Ovary (tissue), 9 donors: ENCODE results near the gene EXOC1L. TPM values are rescaled to one million over a fixed set of nuclear protein-coding genes. Genes with fewer than 3 reads are reported as not detected.

Experiments used
- DNase-seq, 5 donors: peaks; one replicate each; pipeline ENCODE4 v3.0.0-alpha.2; 2019 to 2020
- H3K27ac ChIP-seq, 2 donors: fragments of 200-600 bp; one replicate each; pipeline versions ENCODE4 v1.5.1 to v1.8.0; 2019 to 2022
- H3K27me3 ChIP-seq: fragments of 200-600 bp; one replicate; pipeline ENCODE4 v1.8.0; 2022
- H3K36me3 ChIP-seq: fragments of 200-600 bp; sonication (generic); one replicate; pipeline ENCODE4 v1.5.1; 2019
- H3K4me1 ChIP-seq: one replicate; pipeline ENCODE4 v1.8.1; 2013; ENCODE audit warnings: mild to moderate bottlenecking, moderate library complexity; ENCODE audit not compliant: insufficient read depth
- H3K4me3 ChIP-seq: fragments of 200-600 bp; sonication (generic); one replicate; pipeline ENCODE4 v1.5.1; 2017
- H3K9me3 ChIP-seq, 2 donors: fragments of 200-600 bp in 1 of 2; sonication (generic) in 1 of 2; one replicate each; pipeline versions ENCODE4 v1.5.1 to v1.8.1; 2013 to 2019; ENCODE audit warnings: mild to moderate bottlenecking in 1 of 2, moderate library complexity in 1 of 2
- EP300 ChIP-seq: sonication (generic); formaldehyde crosslinking; IDR thresholded peaks from one replicate; pipeline ENCODE4 v1.6.1; 2017; ENCODE audit warnings: antibody characterized with exemption
- POLR2A ChIP-seq: fragments of 450-650 bp; IDR thresholded peaks from one replicate; pipeline ENCODE4 v1.6.1; 2017; ENCODE audit warnings: antibody characterized with exemption, mild to moderate bottlenecking, moderate library complexity
- WGBS, 3 donors: extraction: QIAGEN DNeasy Blood & Tissue Kit in 1 of 3; methylation state at CpG; one replicate each; pipeline versions ENCODE4 v1.1.5 to v1.1.7; 2013 to 2017; 5-methylcytosine and 5-hydroxymethylcytosine counted together
- intact Hi-C, 4 donors: fragments of 100-400 bp; cut with DNase I; formaldehyde crosslinking; loops; one replicate each; pipeline versions ENCODE4 v1.11.0 to v1.15.1; 2022 to 2023
- polyA plus RNA-seq, 2 donors: library from polyadenylated mRNA; stranded (reverse); fragments of 200-250 nt in 1 of 2; fragments of 350-450 nt in 1 of 2; fragmentation: Illumina TruSeq in 1 of 2; extraction: RNeasy Lipid Tissue Mini Kit (QIAGEN cat#74804) in 1 of 2; gene quantifications; one replicate each; pipeline ENCODE4 v1.2.3, GENCODE V29; 2013 to 2014
- total RNA-seq, 7 donors: library from RNA; depleted of rRNA in 2 of 7; stranded (reverse); fragments of >200 nt in 2 of 7; fragmentation: NEBNext Ultra II Directional in 3 of 7; extraction: Animal tissue kit (Norgen Biotek cat#: 25700) in 3 of 7; gene quantifications; one replicate each; pipeline versions ENCODE4 v1.1.0 to v1.2.4, GENCODE V29; 2016 to 2023
- TF ChIP-seq, protein P1 (sequence below), 3 donors: fragments of 450-650 bp in 2 of 3; fragments of 200-600 bp in 1 of 3; IDR thresholded peaks; one replicate each; pipeline versions ENCODE4 v1.5.1 to v1.8.0; 2016 to 2022; ENCODE audit warnings: antibody characterized with exemption in 3 of 3, mild to moderate bottlenecking in 1 of 3
- donor health status: DM: no; HTN: no; CAD: no; lungs with moderate emphysema.
- donor health status: DM: no; HTN: no; CAD: no.
- donor health status: Bipolar disorder and iron deficiency.
- donor health status: DM: yes; HTN: yes; CAD: no.
- donor health status: DM: no; HTN: no; CAD: no.
- donor health status: DM: yes; HTN: yes; CAD: no.

The EXOC1L gene
- total and polyA plus RNA-seq, 9 donors: not detected

DNA sequence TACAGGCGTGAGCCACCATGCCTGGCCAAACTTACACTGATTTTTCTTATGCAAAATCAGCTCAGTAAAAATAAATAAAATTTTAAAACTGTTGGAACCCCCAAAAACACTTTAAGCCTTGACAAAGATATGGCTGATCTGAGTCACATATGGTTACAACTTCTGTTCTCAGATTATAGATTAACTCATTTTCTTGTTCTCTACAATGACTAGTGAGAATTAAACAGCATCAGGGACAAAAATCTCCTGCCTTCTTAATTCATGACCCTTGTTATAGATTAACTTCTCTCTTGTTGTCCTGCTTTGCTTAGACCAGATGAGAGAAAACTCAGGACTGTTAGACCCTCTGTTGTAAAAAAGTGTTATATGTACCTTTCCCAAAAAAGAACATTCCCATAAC lies 24.2 kb upstream of the EXOC1L start:
- TF ChIP-seq, protein P1, sequence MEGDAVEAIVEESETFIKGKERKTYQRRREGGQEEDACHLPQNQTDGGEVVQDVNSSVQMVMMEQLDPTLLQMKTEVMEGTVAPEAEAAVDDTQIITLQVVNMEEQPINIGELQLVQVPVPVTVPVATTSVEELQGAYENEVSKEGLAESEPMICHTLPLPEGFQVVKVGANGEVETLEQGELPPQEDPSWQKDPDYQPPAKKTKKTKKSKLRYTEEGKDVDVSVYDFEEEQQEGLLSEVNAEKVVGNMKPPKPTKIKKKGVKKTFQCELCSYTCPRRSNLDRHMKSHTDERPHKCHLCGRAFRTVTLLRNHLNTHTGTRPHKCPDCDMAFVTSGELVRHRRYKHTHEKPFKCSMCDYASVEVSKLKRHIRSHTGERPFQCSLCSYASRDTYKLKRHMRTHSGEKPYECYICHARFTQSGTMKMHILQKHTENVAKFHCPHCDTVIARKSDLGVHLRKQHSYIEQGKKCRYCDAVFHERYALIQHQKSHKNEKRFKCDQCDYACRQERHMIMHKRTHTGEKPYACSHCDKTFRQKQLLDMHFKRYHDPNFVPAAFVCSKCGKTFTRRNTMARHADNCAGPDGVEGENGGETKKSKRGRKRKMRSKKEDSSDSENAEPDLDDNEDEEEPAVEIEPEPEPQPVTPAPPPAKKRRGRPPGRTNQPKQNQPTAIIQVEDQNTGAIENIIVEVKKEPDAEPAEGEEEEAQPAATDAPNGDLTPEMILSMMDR (IDR thresholded peaks at IDR 0.05): no peak
- TF ChIP-seq POLR2A (no peak), EP300 (no peak)
- H3K36me3 ChIP-seq: no peaks in the 10 kb centered on the region
- peaks cover 3% of the 10 kb centered on the region for H3K4me1 ChIP-seq
- no peak overlapping the region for H3K4me3 ChIP-seq
- H3K9me3 ChIP-seq: no peaks in the 10 kb centered on the region
- DNase-seq: no peak
- H3K27ac ChIP-seq: no peak overlapping the region
- no peaks in the 10 kb centered on the region for H3K27me3 ChIP-seq
- intact Hi-C loops: no loop called here
- whole genome bisulfite sequencing, 3 donors: 90 to 95% (median 93%) methylated on average over 1 of the region's 1 CpG

DNA sequence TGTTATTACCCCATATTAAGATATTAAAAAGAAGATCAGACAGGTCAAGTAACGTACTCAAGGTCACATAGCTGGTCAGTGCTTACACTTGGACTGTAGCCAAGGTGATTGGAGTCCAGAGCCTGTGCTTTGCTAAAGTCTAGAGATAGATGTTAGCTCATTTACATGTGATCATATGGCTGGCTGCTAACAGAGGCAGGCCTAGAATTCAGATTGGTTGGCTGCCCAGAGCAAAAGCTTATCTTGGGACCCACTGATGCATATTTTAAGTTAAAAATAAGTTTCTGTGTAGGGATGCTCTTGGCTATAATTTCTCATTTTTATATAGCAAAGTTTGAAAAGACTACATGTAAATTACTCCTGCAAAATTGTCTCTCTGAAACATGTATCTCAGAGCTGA lies 18.1 kb upstream of the EXOC1L start:
- Histone ChIP-seq H3K36me3 (no peaks in the 10 kb centered on the region), H3K4me1 (no peaks in the 10 kb centered on the region), H3K27me3 (no peaks in the 10 kb centered on the region), H3K4me3 (no peak overlapping the region), H3K27ac (no peak overlapping the region), H3K9me3 (no peaks in the 10 kb centered on the region)
- WGBS, 3 donors: 7 to 28% (median 8%) methylated on average over 1 of the region's 1 CpG
- intact Hi-C loops: no loop called here
- TF ChIP-seq POLR2A (no peak), EP300 (no peak)
- TF ChIP-seq, protein P1 (IDR thresholded peaks at IDR 0.05): no peak
- DNase-seq: no peak

DNA sequence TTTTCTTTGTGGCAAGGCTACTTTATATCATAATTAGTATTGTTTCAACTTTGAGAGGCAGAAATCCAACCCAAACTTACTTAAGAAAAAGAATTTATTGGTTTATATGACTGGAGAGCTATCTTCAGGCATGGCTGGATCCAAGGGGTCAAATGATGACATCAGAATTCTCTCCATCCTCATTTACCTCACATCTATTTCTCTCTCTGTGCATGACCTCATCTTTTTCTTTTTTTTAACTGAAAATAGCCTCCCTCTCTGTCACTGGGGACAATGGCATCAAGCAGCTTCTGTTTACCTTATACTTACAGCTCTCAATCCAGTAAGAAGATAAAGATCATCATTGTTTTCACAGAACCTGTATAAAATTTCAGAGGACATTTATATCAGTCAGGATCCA lies 12.0 kb upstream of the EXOC1L start:
- Histone ChIP-seq H3K9me3 (no peaks in the 10 kb centered on the region), H3K27me3 (no peaks in the 10 kb centered on the region), H3K36me3 (no peaks in the 10 kb centered on the region), H3K27ac (no peak overlapping the region), H3K4me1 (no peaks in the 10 kb centered on the region), H3K4me3 (no peak overlapping the region)
- no peak for DNase-seq
- intact Hi-C loops: no loop called here
- TF ChIP-seq POLR2A (no peak), EP300 (no peak)
- TF ChIP-seq, protein P1 (IDR thresholded peaks at IDR 0.05): no peak

- intact Hi-C loops: no loop called here
- Histone ChIP-seq H3K36me3 (no peaks in the 10 kb centered on the region), H3K27me3 (no peaks in the 10 kb centered on the region), H3K4me3 (no peak overlapping the region), H3K9me3 (no peaks in the 10 kb centered on the region), H3K4me1 (no peaks in the 10 kb centered on the region), H3K27ac (no peak overlapping the region)
- no peak for DNase-seq
- TF ChIP-seq, protein P1 (IDR thresholded peaks at IDR 0.05): no peak
- no peak for TF ChIP-seq EP300
- no peak for TF ChIP-seq POLR2A
- WGBS, 3 donors: 39 to 54% (median 45%) methylated on average over 2 of the region's 2 CpGs
Measured at GRCh38 chr4:55808186-55808585, 11.4 kb upstream of the EXOC1L start.

DNA sequence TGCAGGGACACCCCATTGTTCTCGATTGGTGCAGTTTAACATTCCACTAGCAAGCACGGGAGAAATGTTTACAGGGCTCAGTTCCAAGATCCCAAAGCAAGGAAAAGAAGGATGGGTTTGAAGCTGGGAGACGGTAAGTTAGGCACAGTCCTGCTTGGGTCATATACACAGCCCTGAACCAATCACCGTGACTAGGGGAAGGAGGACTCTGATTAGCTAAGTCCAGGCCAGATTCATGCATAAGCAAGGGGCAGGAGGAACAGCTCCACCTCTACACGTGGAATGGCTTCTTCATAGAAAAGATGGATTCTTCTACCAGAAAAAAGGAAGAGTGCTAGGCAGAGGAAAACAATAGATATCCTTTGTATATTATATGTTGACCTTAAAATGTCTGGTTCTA lies 11.0 kb upstream of the EXOC1L start:
- intact Hi-C loops: no loop called here
- WGBS, 3 donors: 21 to 30% (median 24%) methylated on average over 5 of the region's 5 CpGs
- no peaks in the 10 kb centered on the region for H3K36me3 ChIP-seq
- no peak for DNase-seq
- H3K27me3 ChIP-seq: no peaks in the 10 kb centered on the region
- H3K9me3 ChIP-seq: no peaks in the 10 kb centered on the region
- no peaks in the 10 kb centered on the region for H3K4me1 ChIP-seq
- no peak overlapping the region for H3K4me3 ChIP-seq
- TF ChIP-seq, protein P1 (IDR thresholded peaks at IDR 0.05): no peak
- no peak for TF ChIP-seq POLR2A
- no peak for TF ChIP-seq EP300
- no peak overlapping the region for H3K27ac ChIP-seq
